Psoas muscle (tissue), 8 donors: ENCODE measurements around the gene FXYD5. TPM values are rescaled to one million over a fixed set of nuclear protein-coding genes. Genes with fewer than 3 reads are reported as not detected.

Experiments
- ATAC-seq, 4 donors: fragments of 200-7000 bp; cut with Tn5 transposase; one replicate each; pipeline ENCODE4 v1.9.1; 2020; ENCODE audit warnings: moderate library complexity in 3 of 4, mild to moderate bottlenecking in 2 of 4
- DNase-seq, 2 donors: peaks; one replicate each; pipeline ENCODE4 v3.0.0-alpha.2; 2020
- H3K27ac ChIP-seq: fragments of 200-600 bp; one replicate; pipeline ENCODE4 v1.8.0; 2022
- H3K27me3 ChIP-seq, 3 donors: fragments of 200-600 bp in 1 of 3; one replicate each; pipeline versions ENCODE4 v1.6.1 to v1.8.0; 2013 to 2022; ENCODE audit warnings: low read length in 2 of 3, mild to moderate bottlenecking in 2 of 3, moderate library complexity in 1 of 3; ENCODE audit not compliant: insufficient read depth in 3 of 3
- H3K36me3 ChIP-seq, 2 donors: fragments of 200-600 bp in 1 of 2; one replicate each; pipeline versions ENCODE4 v1.6.1 to v1.8.0; 2013 to 2022; ENCODE audit warnings: low read depth in 1 of 2, mild to moderate bottlenecking in 1 of 2, moderate library complexity in 1 of 2; ENCODE audit not compliant: insufficient read depth in 1 of 2
- H3K4me1 ChIP-seq: fragments of 200-600 bp; one replicate; pipeline ENCODE4 v1.8.0; 2022
- H3K4me3 ChIP-seq: fragments of 200-600 bp; one replicate; pipeline ENCODE4 v1.8.0; 2022; ENCODE audit warnings: mild to moderate bottlenecking
- H3K9me3 ChIP-seq: fragments of 200-600 bp; one replicate; pipeline ENCODE4 v1.8.0; 2022
- WGBS, 3 donors: extraction: QIAGEN DNeasy Blood & Tissue Kit; methylation state at CpG; one replicate each; pipeline versions ENCODE4 v1.1.6 to v1.1.7; 2013; 5-methylcytosine and 5-hydroxymethylcytosine counted together
- intact Hi-C, 2 donors: fragments of 100-400 bp; cut with DNase I; formaldehyde crosslinking; loops; one replicate each; pipeline versions ENCODE4 v1.11.0 to v1.14.2; 2022
- polyA plus RNA-seq, 3 donors: library from polyadenylated mRNA; stranded (reverse); fragments of 200-250 nt; gene quantifications; one replicate each; pipeline ENCODE4 v1.2.3, GENCODE V29; 2013
- total RNA-seq, 4 donors: library from RNA; stranded (reverse); fragmentation: NEBNext Ultra II Directional in 2 of 4; extraction: Animal tissue kit (Norgen Biotek cat#: 25700) in 2 of 4; gene quantifications; one replicate each; pipeline versions ENCODE4 v1.2.1 to v1.2.4, GENCODE V29; 2021 to 2023
- TF ChIP-seq, protein P1 (sequence below): fragments of 200-600 bp; IDR thresholded peaks from one replicate; pipeline ENCODE4 v1.8.0; 2022; ENCODE audit warnings: antibody characterized with exemption
- donor health status: healthy with polysubstance abuse.
- donor health status: DM: no; HTN: no; CAD: no; lungs with moderate emphysema.
- donor health status: Bipolar disorder and iron deficiency.
- donor health status: healthy.
- donor health status: DM: yes; HTN: yes; CAD: no.
- donor health status: DM: no; HTN: no; CAD: no.
- donor health status: DM: no; HTN: no; CAD: no.
- donor health status: DM: yes; HTN: yes; CAD: no.

The FXYD5 gene
- total and polyA plus RNA-seq, 7 donors = 6.4 to 19.1 (median 11.5) TPM

DNA sequence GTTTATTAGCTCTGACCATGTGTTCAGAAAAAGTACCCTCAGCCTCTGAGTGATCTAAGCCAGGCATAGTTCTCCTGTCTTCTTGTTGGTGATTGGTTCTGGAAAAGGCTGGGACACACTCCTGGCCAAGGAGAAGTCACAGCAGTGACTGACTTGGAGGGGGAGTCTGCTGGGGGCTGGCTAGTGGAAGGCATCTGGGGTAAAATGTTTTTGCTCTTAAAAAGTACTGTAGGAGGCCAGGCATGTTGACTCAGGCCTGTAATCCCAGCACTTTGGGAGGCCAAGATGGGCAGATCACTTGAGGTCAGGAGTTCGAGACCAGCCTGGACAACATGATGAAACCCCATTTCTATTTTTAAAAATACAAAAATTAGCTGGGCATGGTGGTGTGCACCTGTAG is 52.3 kb downstream of the FXYD5 start:
- 83 to 95% (median 95%) methylated on average over 1 of the region's 1 CpG for WGBS, 3 donors
- H3K4me1 ChIP-seq = no peaks in the 10 kb centered on the region
- H3K4me3 ChIP-seq = no peak overlapping the region
- intact Hi-C loops = no loop called here
- H3K27ac ChIP-seq = no peak overlapping the region
- DNase-seq (no peak), ATAC-seq (no peak)
- no peaks in the 10 kb centered on the region for H3K9me3 ChIP-seq
- H3K27me3 ChIP-seq = peaks cover 0 to 3% (median 0%) of the 10 kb centered on the region in 3 donors
- TF ChIP-seq, protein P1, sequence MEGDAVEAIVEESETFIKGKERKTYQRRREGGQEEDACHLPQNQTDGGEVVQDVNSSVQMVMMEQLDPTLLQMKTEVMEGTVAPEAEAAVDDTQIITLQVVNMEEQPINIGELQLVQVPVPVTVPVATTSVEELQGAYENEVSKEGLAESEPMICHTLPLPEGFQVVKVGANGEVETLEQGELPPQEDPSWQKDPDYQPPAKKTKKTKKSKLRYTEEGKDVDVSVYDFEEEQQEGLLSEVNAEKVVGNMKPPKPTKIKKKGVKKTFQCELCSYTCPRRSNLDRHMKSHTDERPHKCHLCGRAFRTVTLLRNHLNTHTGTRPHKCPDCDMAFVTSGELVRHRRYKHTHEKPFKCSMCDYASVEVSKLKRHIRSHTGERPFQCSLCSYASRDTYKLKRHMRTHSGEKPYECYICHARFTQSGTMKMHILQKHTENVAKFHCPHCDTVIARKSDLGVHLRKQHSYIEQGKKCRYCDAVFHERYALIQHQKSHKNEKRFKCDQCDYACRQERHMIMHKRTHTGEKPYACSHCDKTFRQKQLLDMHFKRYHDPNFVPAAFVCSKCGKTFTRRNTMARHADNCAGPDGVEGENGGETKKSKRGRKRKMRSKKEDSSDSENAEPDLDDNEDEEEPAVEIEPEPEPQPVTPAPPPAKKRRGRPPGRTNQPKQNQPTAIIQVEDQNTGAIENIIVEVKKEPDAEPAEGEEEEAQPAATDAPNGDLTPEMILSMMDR = no peak
- H3K36me3 ChIP-seq = no peaks in the 10 kb centered on the region

DNA sequence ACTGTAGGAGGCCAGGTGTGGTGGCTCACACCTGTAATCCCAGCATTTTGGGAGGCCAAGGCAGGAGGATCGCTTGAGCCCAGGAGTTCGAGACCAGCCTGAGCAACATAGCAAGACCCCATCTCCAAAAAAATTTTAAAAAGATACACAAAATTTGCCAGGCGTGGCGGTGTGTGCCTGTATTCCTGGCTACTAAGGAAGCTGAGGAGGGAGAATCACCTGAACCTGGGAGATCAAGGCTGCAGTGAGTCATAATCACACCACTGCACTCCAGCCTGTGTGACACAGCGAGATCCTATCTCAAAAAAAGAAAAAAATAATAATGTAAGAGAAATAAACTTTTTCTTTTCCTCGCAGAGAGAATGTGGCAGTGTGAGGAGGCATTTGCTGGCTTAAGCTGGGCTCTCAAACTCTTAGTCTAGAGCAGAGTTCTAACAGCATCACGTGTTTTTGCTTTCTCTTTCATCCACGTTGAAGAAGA is 52.9 kb downstream of the FXYD5 start:
- H3K4me3 ChIP-seq = no peak overlapping the region
- TF ChIP-seq, protein P1 = no peak

DNA sequence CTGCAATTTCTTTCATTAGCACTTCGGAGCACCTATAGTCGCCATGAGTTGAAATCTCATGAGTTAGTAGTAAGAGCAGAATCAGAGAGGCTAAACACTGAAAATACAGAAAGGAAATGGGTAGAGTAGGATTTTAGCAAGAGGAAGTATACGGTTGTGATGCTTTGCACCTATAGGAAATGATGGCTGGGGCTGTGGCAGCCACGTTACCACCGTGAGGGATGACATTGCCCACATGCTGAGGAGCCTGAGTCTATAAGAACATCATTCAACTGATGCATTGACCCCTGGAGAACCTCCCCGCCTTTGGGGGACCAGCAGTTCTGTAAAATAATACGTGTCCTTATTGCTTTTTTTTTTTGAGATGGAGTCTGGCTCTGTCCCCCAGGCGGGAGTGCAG is 53.6 kb downstream of the FXYD5 start:
- no peak overlapping the region for H3K27ac ChIP-seq
- H3K9me3 ChIP-seq = no peaks in the 10 kb centered on the region
- H3K4me1 ChIP-seq = peaks cover 5% of the 10 kb centered on the region
- intact Hi-C loops = no loop called here
- ATAC-seq = no peak
- no peak for DNase-seq
- peaks cover 0 to 3% (median 0%) of the 10 kb centered on the region in 3 donors for H3K27me3 ChIP-seq
- 85 to 92% (median 92%) methylated on average over 8 of the region's 8 CpGs for WGBS, 3 donors
- TF ChIP-seq, protein P1 = no peak
- no peaks in the 10 kb centered on the region for H3K36me3 ChIP-seq
- H3K4me3 ChIP-seq = no peak overlapping the region

More for the DNA sequence above, 52.9 kb downstream of the FXYD5 start:
- H3K36me3 ChIP-seq = no peaks in the 10 kb centered on the region
- peaks cover 4% of the 10 kb centered on the region for H3K4me1 ChIP-seq
- ATAC-seq (no peak), DNase-seq (no peak)
- H3K9me3 ChIP-seq = no peaks in the 10 kb centered on the region
- 80 to 86% (median 85%) methylated on average over 8 of the region's 8 CpGs for WGBS, 3 donors
- intact Hi-C loops = no loop called here
- H3K27me3 ChIP-seq = peaks cover 0 to 3% (median 0%) of the 10 kb centered on the region in 3 donors
- no peak overlapping the region for H3K27ac ChIP-seq

DNA sequence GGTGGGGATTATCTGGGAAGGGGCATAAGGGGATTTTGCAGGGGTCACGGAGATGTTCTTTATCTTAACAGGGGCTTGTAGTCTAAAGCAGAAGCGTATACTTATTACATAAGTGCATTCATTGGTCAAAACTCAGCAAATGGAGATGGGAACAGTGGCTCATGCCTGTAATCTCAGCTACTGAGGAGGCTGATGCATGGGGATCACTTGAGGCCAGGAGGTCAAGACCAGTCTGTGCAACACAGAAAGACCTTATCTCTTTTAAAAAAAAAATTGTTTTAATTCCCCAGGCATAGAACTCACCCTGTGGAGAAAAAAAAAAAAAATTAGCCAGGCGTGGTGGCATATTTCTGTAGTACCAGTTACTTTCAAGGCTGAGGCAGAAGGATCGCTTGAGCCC is 55.1 kb downstream of the FXYD5 start:
- Histone ChIP-seq H3K9me3 (no peaks in the 10 kb centered on the region), H3K27me3 (peaks cover 0 to 3% (median 0%) of the 10 kb centered on the region in 3 donors), H3K27ac (no peak overlapping the region), H3K36me3 (no peaks in the 10 kb centered on the region), H3K4me3 (no peak overlapping the region), H3K4me1 (peaks cover 18% of the 10 kb centered on the region)
- no peak for ATAC-seq
- intact Hi-C loops = no loop called here
- WGBS, 3 donors = 77 to 82% (median 82%) methylated on average over 4 of the region's 4 CpGs
- DNase-seq = no peak
- TF ChIP-seq, protein P1 = no peak
